DOHH2 (cell line): Measurements from ENCODE around the gene MYO5C.

Source experiments
- H3F3A ChIP-seq: fragments of 200-600 bp; sonication (generic), shearing (Covaris generic); 2 replicates; pipeline ENCODE4 v1.6.0; 2016; ENCODE audit warnings: antibody characterized with exemption, mild to moderate bottlenecking; ENCODE audit not compliant: control insufficient read depth, insufficient read depth
- H3K27ac ChIP-seq: fragments of 200-600 bp; sonication (generic); 2 replicates; pipeline ENCODE4 v1.5.1; 2014; ENCODE audit warnings: low read depth, mild to moderate bottlenecking, low read length, moderate library complexity
- H3K27me3 ChIP-seq: fragments of 200-600 bp; sonication (generic); 2 replicates; pipeline ENCODE4 v1.6.1; 2014; ENCODE audit warnings: mild to moderate bottlenecking, low read length, mixed read lengths; ENCODE audit not compliant: control insufficient read depth
- H3K36me3 ChIP-seq: fragments of 200-600 bp; sonication (generic); 2 replicates; pipeline ENCODE4 v1.6.1; 2014; ENCODE audit warnings: mild to moderate bottlenecking, low read length, moderate library complexity, mixed read lengths; ENCODE audit not compliant: control insufficient read depth
- H3K4me1 ChIP-seq: fragments of 200-600 bp; sonication (generic); 2 replicates; pipeline ENCODE4 v1.6.1; 2014; ENCODE audit warnings: mild to moderate bottlenecking, low read length, mixed read lengths; ENCODE audit not compliant: control insufficient read depth
- H3K4me2 ChIP-seq: fragments of 200-600 bp; sonication (generic); 2 replicates; pipeline ENCODE4 v1.6.0; 2014; ENCODE audit warnings: mild to moderate bottlenecking, low read length, moderate library complexity
- H3K4me3 ChIP-seq: fragments of 200-600 bp; sonication (generic); 2 replicates; pipeline ENCODE4 v1.5.1; 2014; ENCODE audit warnings: mild to moderate bottlenecking, low read length, mixed read lengths
- H3K79me2 ChIP-seq: fragments of 200-600 bp; sonication (generic); 2 replicates; pipeline ENCODE4 v1.6.1; 2014; ENCODE audit warnings: mild to moderate bottlenecking, low read length, mixed read lengths; ENCODE audit not compliant: control insufficient read depth
- H3K9me2 ChIP-seq: fragments of 200-600 bp; sonication (generic); replicated peaks from 2 replicates; pipeline ENCODE4 v1.6.1; 2014; ENCODE audit warnings: mild to moderate bottlenecking, low read length, mixed read lengths; ENCODE audit not compliant: control insufficient read depth
- H3K9me3 ChIP-seq: fragments of 200-600 bp; sonication (generic); 2 replicates; pipeline ENCODE4 v1.6.1; 2014; ENCODE audit warnings: antibody characterized with exemption, low read length, mixed read lengths; ENCODE audit not compliant: control insufficient read depth, insufficient read depth
- H4K20me1 ChIP-seq: fragments of 200-600 bp; sonication (generic); 2 replicates; pipeline ENCODE4 v1.6.0; 2014; ENCODE audit warnings: low read depth, mild to moderate bottlenecking, antibody characterized with exemption, low read length, moderate library complexity; ENCODE audit not compliant: control insufficient read depth, insufficient read depth
- EZH2phosphoT487 ChIP-seq: fragments of 200-600 bp; sonication (generic); IDR thresholded peaks from 2 replicates; pipeline ENCODE4 v1.6.1; 2017; ENCODE audit warnings: borderline replicate concordance, mild to moderate bottlenecking, antibody characterized with exemption, low read length, moderate library complexity, mixed read lengths
- TF ChIP-seq, protein P1 (sequence below): fragments of 200-600 bp; sonication (generic); IDR thresholded peaks from one replicate; pipeline ENCODE4 v1.5.1; 2014; ENCODE audit warnings: antibody characterized with exemption, mild to moderate bottlenecking, low read depth, low read length; ENCODE audit not compliant: poor library complexity, severe bottlenecking

Gene MYO5C

DNA sequence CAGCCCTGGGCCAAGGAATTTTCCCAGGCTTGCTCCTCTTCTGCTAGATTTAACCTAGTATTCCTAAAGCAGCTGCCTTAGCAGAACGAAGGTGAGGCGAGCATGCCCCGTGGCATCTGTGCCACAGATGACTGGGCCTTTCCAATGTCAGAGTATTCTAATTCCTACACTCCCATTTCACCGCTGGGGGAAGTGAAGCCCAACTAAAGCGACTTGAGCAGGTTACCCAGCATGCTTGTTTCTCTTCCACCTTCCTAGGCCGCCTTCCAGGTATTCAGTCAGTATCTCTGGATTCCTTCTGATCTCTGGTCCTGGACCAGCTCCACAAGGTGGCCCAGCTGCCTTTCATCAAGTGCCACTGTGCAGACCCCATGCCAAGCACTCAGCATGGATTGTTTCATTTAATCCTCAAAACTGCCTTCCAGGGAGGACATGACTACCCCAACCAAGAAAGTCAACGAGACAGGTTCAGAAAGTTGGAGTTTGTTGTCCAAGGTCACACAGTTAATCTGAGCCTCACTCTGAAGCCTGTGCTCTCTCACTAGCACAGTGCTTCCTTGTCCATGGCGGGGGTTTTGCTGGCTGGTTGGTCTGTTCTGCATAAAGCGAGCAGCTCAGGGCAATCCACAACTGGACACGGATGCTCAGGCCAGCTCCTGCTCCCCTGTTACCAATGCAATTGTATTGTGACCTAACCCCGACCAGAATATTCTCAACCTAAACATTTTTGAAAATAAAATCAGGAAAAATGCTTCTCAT, 15.1 kb downstream of the MYO5C start:
- no peaks in the 10 kb centered on the region for H3K79me2 ChIP-seq
- no peaks in the 10 kb centered on the region for H3K9me2 ChIP-seq
- H3K36me3 ChIP-seq = no peaks in the 10 kb centered on the region
- H3K9me3 ChIP-seq = no peaks in the 10 kb centered on the region
- no peaks in the 10 kb centered on the region for H3K27me3 ChIP-seq
- H3K27ac ChIP-seq = no peak overlapping the region
- no peaks in the 10 kb centered on the region for H3F3A ChIP-seq
- no peaks in the 10 kb centered on the region for H4K20me1 ChIP-seq
- H3K4me2 ChIP-seq = no peak overlapping the region
- no peak overlapping the region for H3K4me3 ChIP-seq
- no peaks in the 10 kb centered on the region for H3K4me1 ChIP-seq
- TF ChIP-seq, protein P1, sequence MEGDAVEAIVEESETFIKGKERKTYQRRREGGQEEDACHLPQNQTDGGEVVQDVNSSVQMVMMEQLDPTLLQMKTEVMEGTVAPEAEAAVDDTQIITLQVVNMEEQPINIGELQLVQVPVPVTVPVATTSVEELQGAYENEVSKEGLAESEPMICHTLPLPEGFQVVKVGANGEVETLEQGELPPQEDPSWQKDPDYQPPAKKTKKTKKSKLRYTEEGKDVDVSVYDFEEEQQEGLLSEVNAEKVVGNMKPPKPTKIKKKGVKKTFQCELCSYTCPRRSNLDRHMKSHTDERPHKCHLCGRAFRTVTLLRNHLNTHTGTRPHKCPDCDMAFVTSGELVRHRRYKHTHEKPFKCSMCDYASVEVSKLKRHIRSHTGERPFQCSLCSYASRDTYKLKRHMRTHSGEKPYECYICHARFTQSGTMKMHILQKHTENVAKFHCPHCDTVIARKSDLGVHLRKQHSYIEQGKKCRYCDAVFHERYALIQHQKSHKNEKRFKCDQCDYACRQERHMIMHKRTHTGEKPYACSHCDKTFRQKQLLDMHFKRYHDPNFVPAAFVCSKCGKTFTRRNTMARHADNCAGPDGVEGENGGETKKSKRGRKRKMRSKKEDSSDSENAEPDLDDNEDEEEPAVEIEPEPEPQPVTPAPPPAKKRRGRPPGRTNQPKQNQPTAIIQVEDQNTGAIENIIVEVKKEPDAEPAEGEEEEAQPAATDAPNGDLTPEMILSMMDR = no peak
- no peak for TF ChIP-seq EZH2phosphoT487

DNA sequence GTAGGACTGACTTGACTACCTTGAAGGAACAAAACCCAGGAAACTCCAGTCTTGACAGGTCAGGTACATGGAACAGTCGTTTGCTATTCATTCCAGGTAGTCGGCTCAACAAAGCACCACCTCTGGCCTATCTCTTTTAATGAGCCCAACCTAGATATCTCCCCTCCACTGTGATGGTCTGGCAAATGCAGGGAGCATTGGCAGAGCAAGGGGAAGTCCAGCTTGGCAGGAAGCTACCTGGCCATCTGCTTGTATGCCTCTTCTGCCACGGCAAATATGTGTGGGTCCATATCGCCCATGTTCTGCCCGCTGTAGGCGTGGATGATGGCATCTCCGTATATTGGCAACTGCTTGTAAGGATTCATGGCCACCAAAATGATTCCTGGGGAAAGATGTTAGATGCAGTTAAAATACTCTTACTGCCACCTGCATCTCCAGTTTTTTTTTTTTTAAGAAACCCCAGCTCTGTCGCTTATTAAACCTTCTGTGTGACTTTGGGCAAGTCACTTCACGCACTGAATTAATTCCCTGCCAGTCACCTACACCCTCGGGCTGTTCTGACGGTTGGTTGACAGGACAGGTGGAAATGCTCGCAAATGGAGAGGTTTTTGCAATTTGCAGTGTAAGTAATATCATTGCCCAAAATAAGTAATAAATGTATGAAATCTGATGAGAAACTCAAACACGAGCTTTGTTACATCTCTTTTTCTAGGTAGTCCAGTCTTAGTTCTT, 16.8 kb downstream of the MYO5C start:
- Histone ChIP-seq H4K20me1 (no peaks in the 10 kb centered on the region), H3K9me2 (no peaks in the 10 kb centered on the region), H3K27me3 (peaks cover 8% of the 10 kb centered on the region), H3K9me3 (no peaks in the 10 kb centered on the region), H3K27ac (no peak overlapping the region), H3K36me3 (no peaks in the 10 kb centered on the region), H3K4me1 (no peaks in the 10 kb centered on the region), H3K79me2 (no peaks in the 10 kb centered on the region), H3F3A (no peaks in the 10 kb centered on the region), H3K4me2 (no peak overlapping the region), H3K4me3 (no peak overlapping the region)
- TF ChIP-seq EZH2phosphoT487 = no peak
- TF ChIP-seq, protein P1 = no peak

DNA sequence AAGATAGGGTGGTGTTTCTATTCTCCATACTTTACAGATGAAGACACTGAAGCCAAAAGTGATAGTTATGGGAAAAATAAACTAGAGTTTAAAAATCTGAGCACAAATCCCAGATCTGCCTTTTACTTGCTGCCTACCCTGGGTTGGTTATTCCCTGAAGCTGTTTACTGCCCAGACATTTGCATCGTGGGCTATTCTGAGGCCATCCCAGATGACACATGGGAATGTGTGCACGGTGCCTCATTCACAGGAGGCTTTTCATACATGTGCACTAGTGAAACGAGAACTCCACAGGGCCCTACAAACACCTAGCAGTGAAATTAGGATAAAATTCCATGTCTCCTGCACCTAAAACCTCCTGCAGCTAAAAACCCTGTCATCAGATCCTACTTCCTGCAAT, 17.5 kb downstream of the MYO5C start:
- H3K36me3 ChIP-seq = no peaks in the 10 kb centered on the region
- no peak for TF ChIP-seq EZH2phosphoT487
- TF ChIP-seq, protein P1 = no peak
- H4K20me1 ChIP-seq = no peaks in the 10 kb centered on the region
- no peak overlapping the region for H3K27ac ChIP-seq
- H3K4me1 ChIP-seq = no peaks in the 10 kb centered on the region
- H3K4me2 ChIP-seq = no peak overlapping the region
- H3K79me2 ChIP-seq = no peaks in the 10 kb centered on the region
- peaks cover 8% of the 10 kb centered on the region for H3K27me3 ChIP-seq
- H3K9me2 ChIP-seq = no peaks in the 10 kb centered on the region
- no peaks in the 10 kb centered on the region for H3K9me3 ChIP-seq
- H3K4me3 ChIP-seq = no peak overlapping the region
- no peaks in the 10 kb centered on the region for H3F3A ChIP-seq
